OCI-LY7 (cell line): ENCODE results near the gene NCAM1. TPM values are rescaled to one million over a fixed set of nuclear protein-coding genes. Genes with fewer than 3 reads are reported as not detected.
"Not testable (repeated sequence)": the region's sequence is repeated elsewhere in the genome, so short reads cannot be mapped to it uniquely, and the experiment has no call there.

ENCODE experiments used
- BruUV-seq: library from RNA; stranded (reverse); fragments of 400-500 nt; replicated peaks from 2 replicates; lab custom pipeline; 2021; lab: Mats Ljungman, UMichigan
- CTCF ChIA-PET: fragments of 300-600 bp; sonication (Branson Sonifier 250); formaldehyde crosslinking; loops from one replicate; lab custom pipeline; 2022; ENCODE audit warnings: antibody characterized with exemption; ENCODE audit not compliant: unreplicated experiment; lab: Charles Lee
- POLR2A ChIA-PET: fragments of 300-600 bp; sonication (Branson Sonifier 250); formaldehyde crosslinking; loops from one replicate; lab custom pipeline; 2022; ENCODE audit warnings: antibody characterized with exemption; lab: Charles Lee
- DNase-seq: peaks from one replicate; pipeline ENCODE4 v3.0.0-alpha.2; 2015; ENCODE audit warnings: low spot score
- H2AFZ ChIP-seq: fragments of 200-600 bp; sonication (generic), shearing (Covaris generic); 2 replicates; pipeline ENCODE4 v1.6.1; 2014; ENCODE audit warnings: mild to moderate bottlenecking, antibody characterized with exemption, low read length, moderate library complexity
- H3K27ac ChIP-seq: fragments of 200-600 bp; sonication (generic); 2 replicates; pipeline ENCODE4 v1.5.1; 2014; ENCODE audit warnings: mixed run types, low read depth, mild to moderate bottlenecking, moderate library complexity, low read length, inconsistent platforms; ENCODE audit not compliant: poor library complexity, severe bottlenecking
- H3K36me3 ChIP-seq: fragments of 200-600 bp; sonication (generic); 2 replicates; pipeline ENCODE4 v1.6.1; 2014; ENCODE audit warnings: mild to moderate bottlenecking, antibody characterized with exemption, low read length, moderate library complexity, mixed read lengths; ENCODE audit not compliant: insufficient read depth
- H3K4me1 ChIP-seq: fragments of 200-600 bp; sonication (generic); 2 replicates; pipeline ENCODE4 v1.5.1; 2014; ENCODE audit warnings: mild to moderate bottlenecking, low read length; ENCODE audit not compliant: insufficient read depth, poor library complexity, severe bottlenecking
- H3K4me2 ChIP-seq: fragments of 200-600 bp; sonication (generic); 2 replicates; pipeline ENCODE4 v1.6.1; 2014; ENCODE audit warnings: mild to moderate bottlenecking, low read length
- H3K4me3 ChIP-seq: fragments of 200-600 bp; sonication (generic); 2 replicates; pipeline ENCODE4 v1.5.1; 2014; ENCODE audit warnings: mild to moderate bottlenecking, low read depth, low read length; ENCODE audit not compliant: poor library complexity, severe bottlenecking
- H3K79me2 ChIP-seq: fragments of 200-600 bp; sonication (generic); 2 replicates; pipeline ENCODE4 v1.6.1; 2016; ENCODE audit warnings: low read depth, mild to moderate bottlenecking, low read length, moderate library complexity, mixed read lengths; ENCODE audit not compliant: insufficient read depth
- H3K9me2 ChIP-seq: fragments of 200-600 bp; sonication (generic); 2 replicates; pipeline ENCODE4 v1.6.1; 2016; ENCODE audit warnings: mild to moderate bottlenecking, low read length, mixed read lengths; ENCODE audit not compliant: insufficient read depth
- H3K9me3 ChIP-seq: fragments of 200-600 bp; sonication (generic); 2 replicates; pipeline ENCODE4 v1.6.1; 2014; ENCODE audit warnings: mild to moderate bottlenecking, mixed run types, low read length, mixed read lengths
- H4K20me1 ChIP-seq: fragments of 200-600 bp; sonication (generic); 2 replicates; pipeline ENCODE4 v1.6.1; 2014; ENCODE audit warnings: mild to moderate bottlenecking, antibody characterized with exemption, low read length, moderate library complexity, mixed read lengths; ENCODE audit not compliant: insufficient read depth
- CTCF ChIP-seq: fragments of 200-600 bp; sonication (generic); conservative IDR thresholded peaks from 2 replicates; pipeline ENCODE4 v1.5.1; 2014; ENCODE audit warnings: mild to moderate bottlenecking, antibody characterized with exemption, low read length, moderate library complexity, mixed read lengths
- EZH2phosphoT487 ChIP-seq: fragments of 200-600 bp; sonication (generic); IDR thresholded peaks from 2 replicates; pipeline ENCODE4 v1.6.1; 2018; ENCODE audit warnings: low read depth, borderline replicate concordance, mild to moderate bottlenecking, mixed run types, antibody characterized with exemption, low read length, moderate library complexity, mixed read lengths
- intact Hi-C: fragments of 100-400 bp; cut with micrococcal nuclease; formaldehyde crosslinking; loops from one replicate; pipeline ENCODE4 v1.10.0; 2022; ENCODE audit not compliant: unreplicated experiment
- total RNA-seq, 2 experiments: library from RNA; depleted of rRNA in 1 of 2; stranded (reverse); fragments of >200 nt in 1 of 2; shearing (Covaris generic) in 1 of 2; gene quantifications; 2 replicates each; pipeline ENCODE4 v1.2.3, GENCODE V29; 2014 to 2022

NCAM1 gene
- total RNA-seq, 2 experiments from 2014 or later = not detected

DNA sequence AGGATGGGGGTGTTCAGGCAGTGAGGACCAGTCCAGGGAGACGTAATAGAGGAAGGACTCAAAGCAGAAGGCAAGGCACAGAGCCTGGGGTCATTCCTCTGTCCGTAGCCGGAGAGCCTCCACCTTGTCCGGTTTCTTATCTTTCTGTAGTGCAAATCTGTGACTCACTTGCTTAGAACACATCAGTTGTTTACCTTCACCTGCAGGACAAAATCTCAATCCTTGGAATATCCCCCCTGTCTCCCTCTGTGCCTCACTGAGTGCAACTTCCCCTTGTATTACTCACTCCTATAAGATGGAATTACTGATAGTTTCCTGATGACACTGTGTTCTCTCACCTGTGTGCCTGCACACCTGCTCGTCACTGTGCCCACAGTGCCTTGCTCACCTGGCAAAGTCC lies 332.7 kb downstream of the NCAM1 start:
- no TSS peak for BruUV-seq
- POLR2A ChIA-PET = no interaction called here
- no peaks in the 10 kb centered on the region for H3K9me3 ChIP-seq
- H4K20me1 ChIP-seq = no peaks in the 10 kb centered on the region
- intact Hi-C loops = no loop called here
- TF ChIP-seq EZH2phosphoT487 (no peak), CTCF (no peak)
- no peaks in the 10 kb centered on the region for H3K79me2 ChIP-seq
- H3K4me2 ChIP-seq = no peak overlapping the region
- no peaks in the 10 kb centered on the region for H3K36me3 ChIP-seq
- H3K27ac ChIP-seq = no peak overlapping the region
- no peak overlapping the region for H3K4me3 ChIP-seq
- CTCF ChIA-PET = no interaction called here
- no peak for DNase-seq
- H3K9me2 ChIP-seq = no peaks in the 10 kb centered on the region
- no peak overlapping the region for H2AFZ ChIP-seq
- no peaks in the 10 kb centered on the region for H3K4me1 ChIP-seq

- no peak for DNase-seq
- Histone ChIP-seq H3K36me3 (no peaks in the 10 kb centered on the region), H2AFZ (no peak overlapping the region), H3K4me3 (no peak overlapping the region), H4K20me1 (no peaks in the 10 kb centered on the region), H3K4me1 (no peaks in the 10 kb centered on the region), H3K4me2 (no peak overlapping the region), H3K79me2 (no peaks in the 10 kb centered on the region), H3K27ac (no peak overlapping the region), H3K9me2 (no peaks in the 10 kb centered on the region), H3K9me3 (no peaks in the 10 kb centered on the region)
- BruUV-seq = no TSS peak
- ChIA-PET POLR2A (no interaction called here), CTCF (no interaction called here)
- intact Hi-C loops = no loop called here
- TF ChIP-seq EZH2phosphoT487 (no peak), CTCF (no peak)
Observed at GRCh38 chr11:113295993-113296392, 334.8 kb downstream of the NCAM1 start.

DNA sequence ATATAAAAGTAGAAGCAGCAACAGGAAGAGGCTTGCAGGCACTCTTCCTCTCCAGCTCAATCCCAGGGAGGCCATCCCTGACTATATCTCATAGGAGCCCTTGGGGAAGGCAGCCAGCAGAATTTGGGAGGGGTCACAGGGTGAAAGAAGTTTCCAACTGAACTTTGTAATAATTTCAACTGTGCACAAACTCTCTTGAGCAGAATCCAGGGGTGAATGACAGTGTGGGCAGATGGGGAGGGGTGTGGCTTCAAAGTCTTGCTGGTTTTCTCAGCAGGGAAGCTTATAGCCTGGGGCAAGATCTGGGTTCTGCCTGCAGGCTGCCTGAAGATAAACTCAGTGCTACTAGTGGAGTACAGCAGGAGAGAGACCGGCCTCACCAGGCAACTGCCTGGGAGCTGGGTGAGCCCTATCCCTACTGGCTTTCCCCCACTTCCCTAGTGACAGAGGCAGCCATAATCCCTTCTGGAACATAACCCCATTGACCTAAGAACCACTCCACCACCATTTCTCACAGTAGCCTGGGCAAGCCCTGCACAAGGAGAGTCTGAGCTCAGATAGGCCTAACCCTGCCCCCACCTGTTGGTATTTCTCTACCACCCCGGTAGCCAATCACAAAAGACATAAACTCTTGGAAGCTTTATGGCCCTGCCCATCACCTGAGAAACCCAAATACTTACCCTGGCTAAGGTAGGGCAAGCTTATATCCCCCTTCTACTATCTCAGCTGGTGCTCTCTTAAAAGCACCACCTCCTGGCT lies 335.4 kb downstream of the NCAM1 start:
- ChIA-PET POLR2A (no interaction called here), CTCF (no interaction called here)
- no peak for TF ChIP-seq EZH2phosphoT487
- H3K4me1 ChIP-seq = no peaks in the 10 kb centered on the region
- H3K9me3 ChIP-seq = no peaks in the 10 kb centered on the region
- no TSS peak for BruUV-seq
- no peaks in the 10 kb centered on the region for H3K9me2 ChIP-seq
- DNase-seq = no peak
- intact Hi-C loops = no loop called here
- H3K79me2 ChIP-seq = no peaks in the 10 kb centered on the region
- H2AFZ ChIP-seq = no peak overlapping the region
- H3K4me2 ChIP-seq = no peak overlapping the region
- no peak overlapping the region for H3K27ac ChIP-seq
- H3K4me3 ChIP-seq = no peak overlapping the region
- H3K36me3 ChIP-seq = no peaks in the 10 kb centered on the region
- H4K20me1 ChIP-seq = no peaks in the 10 kb centered on the region

GRCh38 chr11:113298496-113298895 lies 337.3 kb downstream of the NCAM1 start:
- H3K4me1 ChIP-seq, H3K36me3 ChIP-seq, BruUV-seq, H3K4me2 ChIP-seq, H3K9me3 ChIP-seq, H3K4me3 ChIP-seq, POLR2A ChIA-PET, intact Hi-C loops, H3K79me2 ChIP-seq, H2AFZ ChIP-seq, H3K27ac ChIP-seq, H3K9me2 ChIP-seq, H4K20me1 ChIP-seq, DNase-seq, CTCF ChIA-PET: not testable (repeated sequence)
